Stomach (tissue), 9 donors: ENCODE measurements around the gene HP. TPM values are rescaled to one million over a fixed set of nuclear protein-coding genes. Genes with fewer than 3 reads are reported as not detected.
A peak's percentile ranks its signal among the peaks of the same experiment; 100 is the strongest.

ENCODE experiments used
- DNase-seq, 2 donors: peaks; one replicate each; pipeline versions ENCODE4 v3.0.0 to v3.0.0-alpha.2; 2013 to 2019
- H3K27ac ChIP-seq, 5 donors: fragments of 200-600 bp in 4 of 5; sonication (generic) in 4 of 5; one replicate each; pipeline ENCODE4 v1.5.1; 2013 to 2019; ENCODE audit warnings: mild to moderate bottlenecking in 1 of 5, moderate library complexity in 1 of 5
- H3K27me3 ChIP-seq, 3 donors: fragments of 200-600 bp; sonication (generic); one replicate each; pipeline ENCODE4 v1.5.1; 2017 to 2019; ENCODE audit warnings: mixed run types in 1 of 3
- H3K36me3 ChIP-seq, 4 donors: fragments of 200-600 bp; sonication (generic); 1 replicate in 3 of 4; 2 replicates in 1 of 4; pipeline ENCODE4 v1.5.1; 2016 to 2019
- H3K4me1 ChIP-seq, 4 donors: fragments of 200-600 bp; sonication (generic); one replicate each; pipeline ENCODE4 v1.5.1; 2016 to 2019
- H3K4me3 ChIP-seq, 4 donors: fragments of 200-600 bp; sonication (generic) in 3 of 4; one replicate each; pipeline ENCODE4 v1.5.1; 2016 to 2019; ENCODE audit warnings: mild to moderate bottlenecking in 1 of 4
- H3K9me3 ChIP-seq, 4 donors: fragments of 200-600 bp; sonication (generic); one replicate each; pipeline ENCODE4 v1.5.1; 2016 to 2019
- CTCF ChIP-seq, 7 experiments: fragments of 450-650 bp in 4 of 7; fragments of 200-600 bp in 3 of 7; sonication (generic) in 3 of 7; IDR thresholded peaks; one replicate each; pipeline ENCODE4 v1.5.1; 2016 to 2019; ENCODE audit warnings: antibody characterized with exemption in 7 of 7, control low read depth in 2 of 7, mild to moderate bottlenecking in 1 of 7
- EP300 ChIP-seq: sonication (generic); formaldehyde crosslinking; IDR thresholded peaks from one replicate; pipeline ENCODE4 v1.6.1; 2017; ENCODE audit warnings: antibody characterized with exemption
- POLR2A ChIP-seq, 4 donors: fragments of 450-650 bp; IDR thresholded peaks; one replicate each; pipeline ENCODE4 v1.6.1; 2016; ENCODE audit warnings: antibody characterized with exemption in 4 of 4, control low read depth in 2 of 4, mild to moderate bottlenecking in 1 of 4, moderate library complexity in 1 of 4
- POLR2AphosphoS5 ChIP-seq, 3 donors: sonication (generic); formaldehyde crosslinking; IDR thresholded peaks; one replicate each; pipeline ENCODE4 v1.6.1; 2016; ENCODE audit warnings: antibody characterized with exemption in 3 of 3
- WGBS, 5 donors: extraction: QIAGEN DNeasy Blood & Tissue Kit in 3 of 5; methylation state at CpG; one replicate each; pipeline versions ENCODE4 v1.1.5 to v1.1.7; 2013 to 2018; 5-methylcytosine and 5-hydroxymethylcytosine counted together
- intact Hi-C: fragments of 100-400 bp; cut with DNase I; formaldehyde crosslinking; loops from one replicate; pipeline ENCODE4 v1.15.1; 2023; ENCODE audit warnings: low total_unique reads
- polyA plus RNA-seq, 3 donors: library from polyadenylated mRNA; stranded (reverse); fragments of 200-250 nt; gene quantifications; one replicate each; pipeline ENCODE4 v1.2.3, GENCODE V29; 2013
- total RNA-seq, 5 donors: library from RNA; depleted of rRNA; stranded (reverse); fragments of >200 nt; gene quantifications; one replicate each; pipeline versions ENCODE4 v1.1.0 to v1.2.3, GENCODE V29; 2014 to 2016
- donor health status: healthy with polysubstance abuse.
- donor health status: Bipolar disorder and iron deficiency.
- donor health status: healthy.

HP gene
- total and polyA plus RNA-seq, 8 donors: 1.6 to 8.8 (median 3.3) TPM; not detected in 3

- Histone ChIP-seq H3K36me3 (peaks cover 18 to 84% (median 78%) of the 10 kb centered on the region in 4 donors), H3K4me3 (no peak overlapping the region), H3K27me3 (no peaks in the 10 kb centered on the region), H3K27ac (no peak overlapping the region), H3K4me1 (peaks cover 0 to 21% (median 11%) of the 10 kb centered on the region in 4 donors), H3K9me3 (no peaks in the 10 kb centered on the region)
- DNase-seq: no peak
- intact Hi-C loops: no loop called here
- WGBS, 5 donors: 87 to 93% (median 88%) methylated on average over 9 of the region's 9 CpGs
- no peak for TF ChIP-seq EP300
- no peak for TF ChIP-seq CTCF (IDR thresholded peaks at IDR 0.05)
Measured at GRCh38 chr16:72018470-72018869, 35.8 kb upstream of the HP start.

- no peaks in the 10 kb centered on the region for H3K4me1 ChIP-seq
- TF ChIP-seq POLR2A (IDR thresholded peaks at IDR 0.05) (no peak), CTCF (IDR thresholded peaks at IDR 0.05) (no peak), EP300 (no peak), POLR2AphosphoS5 (IDR thresholded peaks at IDR 0.05) (no peak)
- H3K27me3 ChIP-seq: no peaks in the 10 kb centered on the region
- no peaks in the 10 kb centered on the region for H3K9me3 ChIP-seq
- no peak overlapping the region for H3K4me3 ChIP-seq
- WGBS, 5 donors: 80 to 92% (median 84%) methylated on average over 15 of the region's 15 CpGs
- peaks cover 12 to 99% (median 93%) of the 10 kb centered on the region in 4 donors for H3K36me3 ChIP-seq
- DNase-seq: peak in 1 of 2 donors; percentile 17
- H3K27ac ChIP-seq: no peak overlapping the region
- intact Hi-C loops: no loop called here
Measured at GRCh38 chr16:72021043-72021442, 33.3 kb upstream of the HP start.

- Histone ChIP-seq H3K4me1 (no peaks in the 10 kb centered on the region), H3K9me3 (no peaks in the 10 kb centered on the region), H3K27me3 (no peaks in the 10 kb centered on the region), H3K4me3 (no peak overlapping the region), H3K27ac (no peak overlapping the region), H3K36me3 (peaks cover 12 to 98% (median 91%) of the 10 kb centered on the region in 4 donors)
- TF ChIP-seq POLR2A (IDR thresholded peaks at IDR 0.05) (no peak), CTCF (IDR thresholded peaks at IDR 0.05) (no peak), POLR2AphosphoS5 (IDR thresholded peaks at IDR 0.05) (no peak), EP300 (no peak)
- no peak for DNase-seq
- intact Hi-C loops: no loop called here
- 94 to 97% (median 96%) methylated on average over 12 to 13 of the region's 13 CpGs for WGBS, 5 donors
Measured at GRCh38 chr16:72022127-72022526, 32.2 kb upstream of the HP start.

- peaks cover 12 to 96% (median 86%) of the 10 kb centered on the region in 4 donors for H3K36me3 ChIP-seq
- no peaks in the 10 kb centered on the region for H3K4me1 ChIP-seq
- no peak for DNase-seq
- WGBS, 5 donors: 78 to 87% (median 80%) methylated on average over 10 of the region's 10 CpGs
- intact Hi-C loops: no loop called here
- no peaks in the 10 kb centered on the region for H3K9me3 ChIP-seq
- H3K27me3 ChIP-seq: no peaks in the 10 kb centered on the region
- no peak overlapping the region for H3K4me3 ChIP-seq
- no peak overlapping the region for H3K27ac ChIP-seq
- no peak for TF ChIP-seq POLR2A (IDR thresholded peaks at IDR 0.05)
- TF ChIP-seq EP300: no peak
- TF ChIP-seq POLR2AphosphoS5 (IDR thresholded peaks at IDR 0.05): no peak
- no peak for TF ChIP-seq CTCF (IDR thresholded peaks at IDR 0.05)
Measured at GRCh38 chr16:72023962-72024361, 30.3 kb upstream of the HP start.
